ENCODE data around the gene ITSN1.

Gene ITSN1

GRCh38 chr21:33811167-33812010, 169.1 kb downstream of the ITSN1 start:
- DNase-seq (ENCODE audit: low read depth) = no peak
- no peak for TF ChIP-seq CTCF (conservative IDR thresholded peaks at IDR 0.05; ENCODE audit: control insufficient read depth, insufficient read depth, low read depth, low read length)
- H3K4me3 ChIP-seq (ENCODE audit: control insufficient read depth, low read depth, low read length) = no peak overlapping the region

- no peak for DNase-seq (ENCODE audit: low read depth)
- no peak for TF ChIP-seq CTCF (conservative IDR thresholded peaks at IDR 0.05; ENCODE audit: control insufficient read depth, insufficient read depth, low read depth, low read length)
- no peak overlapping the region for H3K4me3 ChIP-seq (ENCODE audit: control insufficient read depth, low read depth, low read length)
Measured at GRCh38 chr21:33813832-33814365, 171.6 kb downstream of the ITSN1 start.

- TF ChIP-seq CTCF (conservative IDR thresholded peaks at IDR 0.05; ENCODE audit: control insufficient read depth, insufficient read depth, low read depth, low read length) = no peak
- no peak for DNase-seq (ENCODE audit: low read depth)
- H3K4me3 ChIP-seq (ENCODE audit: control insufficient read depth, low read depth, low read length) = no peak overlapping the region
Measured at GRCh38 chr21:33815143-33815707, 172.9 kb downstream of the ITSN1 start.

- DNase-seq (ENCODE audit: low read depth) = no peak
- H3K4me3 ChIP-seq (ENCODE audit: control insufficient read depth, low read depth, low read length) = no peak overlapping the region
- no peak for TF ChIP-seq CTCF (conservative IDR thresholded peaks at IDR 0.05; ENCODE audit: control insufficient read depth, insufficient read depth, low read depth, low read length)
Measured at GRCh38 chr21:33816174-33816573, 173.9 kb downstream of the ITSN1 start.

- no peak for TF ChIP-seq CTCF (conservative IDR thresholded peaks at IDR 0.05; ENCODE audit: control insufficient read depth, insufficient read depth, low read depth, low read length)
- no peak for DNase-seq (ENCODE audit: low read depth)
Measured at GRCh38 chr21:33817138-33817537, 174.8 kb downstream of the ITSN1 start.

GRCh38 chr21:33817663-33818451, 175.6 kb downstream of the ITSN1 start:
- no peak for DNase-seq (ENCODE audit: low read depth)
- H3K4me3 ChIP-seq (ENCODE audit: control insufficient read depth, low read depth, low read length) = no peak overlapping the region
- no peak for TF ChIP-seq CTCF (conservative IDR thresholded peaks at IDR 0.05; ENCODE audit: control insufficient read depth, insufficient read depth, low read depth, low read length)

More at GRCh38 chr21:33817138-33817537, 174.8 kb downstream of the ITSN1 start:
- no peak overlapping the region for H3K4me3 ChIP-seq (ENCODE audit: control insufficient read depth, low read depth, low read length)
